ENCODE results near the gene PPP1R9B.

DNA sequence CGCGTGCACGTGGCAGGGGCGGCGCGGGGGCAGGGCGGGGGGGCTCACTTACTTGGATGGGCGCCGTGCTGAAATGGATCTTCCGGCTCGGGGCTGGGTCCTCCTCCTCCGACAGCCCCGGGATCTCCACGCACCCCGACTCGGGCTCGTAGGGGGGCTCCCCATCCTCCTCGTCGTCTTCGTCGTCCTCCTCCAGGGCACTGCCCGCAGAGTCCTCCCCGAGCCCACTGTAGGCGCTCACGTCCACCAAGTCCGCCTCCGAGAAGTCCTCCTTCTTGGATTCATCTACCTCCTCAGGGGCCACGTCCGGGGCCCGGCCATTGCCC lies 1.4 kb downstream of the PPP1R9B start:
- TF ChIP-seq POLR2A (IDR thresholded peaks at IDR 0.05) (no peak), POLR2AphosphoS5 (IDR thresholded peaks at IDR 0.05) (no peak), CTCF (IDR thresholded peaks at IDR 0.05) (no peak), EP300 (IDR thresholded peaks at IDR 0.05) (no peak)
